NT2/D1 (cell line): ENCODE results near the gene STX7.

ENCODE experiments used
- DNase-seq: peaks from one replicate; pipeline ENCODE4 v3.0.0-alpha.2; 2011; ENCODE audit warnings: low read depth, low spot score
- H3K27me3 ChIP-seq: 2 replicates; pipeline ENCODE4 v1.6.0; 2011; ENCODE audit warnings: mild to moderate bottlenecking; ENCODE audit not compliant: insufficient read length, insufficient read depth
- H3K36me3 ChIP-seq: 2 replicates; pipeline ENCODE4 v1.6.1; 2011; ENCODE audit warnings: mild to moderate bottlenecking, low read length, mixed read lengths; ENCODE audit not compliant: insufficient read depth, insufficient read length
- H3K4me1 ChIP-seq: 2 replicates; pipeline ENCODE4 v1.5.1; 2011; ENCODE audit not compliant: insufficient read depth, insufficient read length
- H3K4me3 ChIP-seq: 2 replicates; pipeline ENCODE4 v1.5.1; 2011; ENCODE audit warnings: low read depth; ENCODE audit not compliant: insufficient read length
- H3K9ac ChIP-seq: 2 replicates; pipeline ENCODE4 v1.6.0; 2011; ENCODE audit warnings: low read depth; ENCODE audit not compliant: insufficient read length
- H3K9me3 ChIP-seq: 2 replicates; pipeline ENCODE4 v1.5.1; 2011; ENCODE audit warnings: mild to moderate bottlenecking, low read length; ENCODE audit not compliant: insufficient read depth
- SUZ12 ChIP-seq: IDR thresholded peaks from 2 replicates; pipeline ENCODE4 v1.6.1; 2011; ENCODE audit not compliant: insufficient read length, insufficient read depth; ENCODE audit errors: extremely low read depth
- YY1 ChIP-seq: IDR thresholded peaks from 2 replicates; pipeline ENCODE4 v1.6.1; 2011; ENCODE audit not compliant: insufficient read length, insufficient read depth
- ZNF274 ChIP-seq: IDR thresholded peaks from 2 replicates; pipeline ENCODE4 v1.6.1; 2011; ENCODE audit warnings: mild to moderate bottlenecking, low read depth, low read length

Gene STX7

GRCh38 chr6:132425176-132425575 is 87.7 kb downstream of the STX7 start:
- Histone ChIP-seq H3K4me1 (no peaks in the 10 kb centered on the region), H3K27me3 (no peaks in the 10 kb centered on the region), H3K9me3 (no peaks in the 10 kb centered on the region), H3K4me3 (no peak overlapping the region), H3K36me3 (no peaks in the 10 kb centered on the region), H3K9ac (no peak overlapping the region)
- no peak for DNase-seq
- TF ChIP-seq YY1 = no peak
- no peak for TF ChIP-seq SUZ12
- TF ChIP-seq ZNF274 = no peak

DNA sequence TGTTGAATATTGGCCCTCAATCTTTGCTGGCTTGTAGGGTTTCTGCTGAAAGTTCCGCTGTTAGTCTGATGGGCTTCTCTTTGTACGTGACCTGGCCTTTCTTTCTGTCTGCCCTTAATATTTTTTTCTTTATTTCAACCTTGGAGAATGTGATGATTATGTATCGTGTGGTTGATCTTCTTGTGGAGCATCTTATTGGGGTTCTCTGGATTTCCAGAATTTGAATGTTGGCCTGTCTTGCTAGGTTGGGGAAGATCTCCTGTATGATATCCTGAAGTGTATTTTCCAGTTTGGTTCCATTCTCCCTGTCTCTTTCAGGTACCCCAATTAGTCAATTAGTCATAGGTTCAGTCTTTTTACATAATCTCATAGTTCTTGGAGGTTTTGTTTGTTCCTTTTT is 89.1 kb downstream of the STX7 start:
- no peaks in the 10 kb centered on the region for H3K36me3 ChIP-seq
- no peak overlapping the region for H3K9ac ChIP-seq
- H3K4me3 ChIP-seq = no peak overlapping the region
- no peaks in the 10 kb centered on the region for H3K4me1 ChIP-seq
- H3K27me3 ChIP-seq = no peaks in the 10 kb centered on the region
- DNase-seq = no peak
- no peak for TF ChIP-seq SUZ12
- no peak for TF ChIP-seq YY1
- TF ChIP-seq ZNF274 = no peak
- H3K9me3 ChIP-seq = no peaks in the 10 kb centered on the region

GRCh38 chr6:132418235-132418965 is 94.5 kb downstream of the STX7 start:
- DNase-seq = no peak
- TF ChIP-seq SUZ12 = no peak
- Histone ChIP-seq H3K27me3 (no peaks in the 10 kb centered on the region), H3K4me1 (no peaks in the 10 kb centered on the region), H3K4me3 (no peak overlapping the region), H3K9me3 (peaks cover 14% of the 10 kb centered on the region), H3K36me3 (no peaks in the 10 kb centered on the region), H3K9ac (no peak overlapping the region)

- H3K9ac ChIP-seq = no peak overlapping the region
- no peak for TF ChIP-seq ZNF274
- TF ChIP-seq YY1 = no peak
- no peak for TF ChIP-seq SUZ12
- H3K9me3 ChIP-seq = peaks cover 14% of the 10 kb centered on the region
- no peaks in the 10 kb centered on the region for H3K4me1 ChIP-seq
- no peak for DNase-seq
- H3K4me3 ChIP-seq = no peak overlapping the region
- no peaks in the 10 kb centered on the region for H3K36me3 ChIP-seq
- no peaks in the 10 kb centered on the region for H3K27me3 ChIP-seq
Observed at GRCh38 chr6:132414761-132415160, 98.2 kb downstream of the STX7 start.

DNA sequence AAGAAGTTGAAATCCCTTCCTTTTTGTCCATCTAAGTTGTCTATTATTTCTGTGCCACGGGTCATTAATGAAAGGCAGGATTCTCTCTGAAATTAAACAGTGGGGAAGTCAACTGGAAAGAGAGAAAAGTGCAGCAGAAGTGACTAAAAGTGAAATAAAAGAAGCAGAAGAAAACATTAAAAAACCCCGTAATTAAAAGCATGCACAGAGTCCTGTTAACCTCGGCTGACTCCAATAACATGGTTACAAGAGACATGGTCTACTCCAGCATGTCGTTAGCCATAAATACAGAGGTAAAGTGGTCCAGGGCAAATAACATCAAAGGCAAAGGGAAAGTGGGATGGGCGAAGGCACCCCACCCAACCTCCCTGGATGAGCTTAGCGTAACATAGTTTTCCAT is 98.6 kb downstream of the STX7 start:
- Histone ChIP-seq H3K9ac (no peak overlapping the region), H3K4me1 (no peaks in the 10 kb centered on the region), H3K27me3 (no peaks in the 10 kb centered on the region), H3K9me3 (peaks cover 14% of the 10 kb centered on the region), H3K4me3 (no peak overlapping the region), H3K36me3 (no peaks in the 10 kb centered on the region)
- TF ChIP-seq SUZ12 = no peak
- TF ChIP-seq ZNF274 = no peak
- TF ChIP-seq YY1 = no peak
- DNase-seq = no peak

DNA sequence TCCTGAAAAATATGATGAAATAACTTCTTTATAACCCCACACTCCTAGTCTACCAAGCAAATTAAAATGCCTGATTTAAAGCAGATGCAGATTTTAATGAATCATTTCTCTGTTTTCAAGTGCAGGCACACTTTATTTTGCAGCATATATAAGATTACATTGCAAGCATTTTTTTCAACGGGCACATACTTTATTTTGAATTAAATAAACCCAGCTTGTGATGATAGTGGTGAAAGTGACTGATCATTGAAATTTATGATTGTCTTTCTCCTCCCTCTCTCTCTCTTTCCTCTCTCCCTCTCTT is 99.5 kb downstream of the STX7 start:
- Histone ChIP-seq H3K9me3 (peaks cover 14% of the 10 kb centered on the region), H3K4me3 (no peak overlapping the region), H3K9ac (no peak overlapping the region), H3K27me3 (no peaks in the 10 kb centered on the region), H3K36me3 (no peaks in the 10 kb centered on the region), H3K4me1 (no peaks in the 10 kb centered on the region)
- no peak for TF ChIP-seq ZNF274
- no peak for TF ChIP-seq YY1
- TF ChIP-seq SUZ12 = no peak
- no peak for DNase-seq

GRCh38 chr6:132412656-132413498 is 100.0 kb downstream of the STX7 start:
- no peak for DNase-seq

More at GRCh38 chr6:132412656-132413498, 100.0 kb downstream of the STX7 start:
- H3K36me3 ChIP-seq = no peaks in the 10 kb centered on the region
- no peak for TF ChIP-seq YY1
- no peak for TF ChIP-seq SUZ12
- no peak for TF ChIP-seq ZNF274
- no peaks in the 10 kb centered on the region for H3K27me3 ChIP-seq
- no peak overlapping the region for H3K9ac ChIP-seq
- H3K4me1 ChIP-seq = no peaks in the 10 kb centered on the region
- H3K9me3 ChIP-seq = peaks cover 14% of the 10 kb centered on the region
- H3K4me3 ChIP-seq = no peak overlapping the region
